Measurements from ENCODE around the gene OR52A1.

DNA sequence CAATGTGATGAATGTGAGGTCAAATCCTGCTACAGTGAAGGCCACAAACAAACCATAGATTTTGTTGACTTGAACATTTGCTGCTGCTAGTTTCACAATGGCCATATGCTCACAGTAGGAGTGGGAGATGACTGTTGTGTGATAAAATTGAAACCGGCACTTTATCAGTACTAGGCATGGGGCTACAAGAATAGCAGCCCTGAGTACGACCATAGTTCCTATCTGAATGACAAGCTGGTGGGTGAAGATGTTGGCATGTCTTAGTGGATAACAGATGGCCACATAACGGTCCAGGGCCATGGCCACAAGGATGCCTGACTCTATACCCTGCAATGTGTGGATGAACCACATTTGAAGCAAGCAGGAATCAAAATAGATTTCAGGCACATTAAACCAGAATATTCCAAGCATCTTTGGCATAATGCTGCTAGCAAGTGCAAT is 2.8 kb downstream of the OR52A1 start:
- TF ChIP-seq ZNF281 (CRISPR knock-in tag; IDR thresholded peaks at IDR 0.05) (no peak), GABPB1 (CRISPR knock-in tag; IDR thresholded peaks at IDR 0.05) (no peak), CTCF (IDR thresholded peaks at IDR 0.05) (no peak)

Measured in WTC11 (cell line).